HUDEP-2 (cell line): ENCODE results near the gene ZFR2.
A peak's percentile ranks its signal among the peaks of the same experiment; 100 is the strongest.
"Not testable (repeated sequence)": the region's sequence is repeated elsewhere in the genome, so short reads cannot be mapped to it uniquely, and the experiment has no call there.

Experiments
- DNase-seq, 76 experiments: peaks; one replicate each; lab custom pipeline; 2025; ENCODE audit not compliant: unreplicated experiment in 76 of 76; lab: John Stamatoyannopoulos, UW

Gene ZFR2

GRCh38 chr19:3760871-3761361, 107.9 kb downstream of the ZFR2 start:
- peak in 3 of 76 experiments; percentile 18 to 59 (median 45) for DNase-seq

DNA sequence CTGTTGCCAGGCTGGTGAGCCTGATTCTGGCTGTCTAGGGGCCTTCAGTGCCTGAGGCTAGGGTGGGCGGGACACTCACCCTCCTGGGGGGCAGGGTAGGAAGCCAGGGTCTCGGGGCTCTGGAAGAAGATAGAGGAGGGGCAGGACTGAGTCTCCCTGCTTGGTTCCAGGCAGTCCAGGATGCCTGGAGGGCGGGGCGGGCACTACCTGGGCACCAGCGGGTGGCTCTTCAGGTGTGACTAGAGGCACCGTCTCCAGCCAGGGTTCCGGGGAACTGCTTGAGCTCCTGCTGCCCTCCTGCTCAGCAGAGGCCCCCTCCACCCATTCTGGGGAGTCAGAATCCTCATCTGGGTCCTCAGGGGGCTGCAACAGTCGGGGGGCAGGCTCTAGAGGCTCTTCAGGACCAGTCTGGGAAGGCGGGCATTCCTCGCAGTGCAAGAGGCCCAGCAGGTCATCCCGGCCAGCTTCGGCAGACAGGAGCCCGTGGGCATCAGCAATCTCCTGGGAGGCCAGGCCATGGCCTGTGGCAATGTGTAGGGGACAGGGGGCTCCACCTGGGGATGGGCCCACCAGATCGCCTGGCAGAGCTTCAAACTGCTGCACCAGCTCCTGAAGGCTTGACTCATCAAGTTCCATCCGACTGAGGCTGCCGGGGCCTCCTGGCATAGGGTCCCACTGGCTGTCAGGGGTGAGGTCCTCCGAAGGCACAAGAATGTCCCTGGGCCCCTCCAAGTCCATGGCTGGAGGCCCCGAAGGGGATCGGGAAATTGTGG, 109.2 kb downstream of the ZFR2 start:
- no peak for DNase-seq

DNA sequence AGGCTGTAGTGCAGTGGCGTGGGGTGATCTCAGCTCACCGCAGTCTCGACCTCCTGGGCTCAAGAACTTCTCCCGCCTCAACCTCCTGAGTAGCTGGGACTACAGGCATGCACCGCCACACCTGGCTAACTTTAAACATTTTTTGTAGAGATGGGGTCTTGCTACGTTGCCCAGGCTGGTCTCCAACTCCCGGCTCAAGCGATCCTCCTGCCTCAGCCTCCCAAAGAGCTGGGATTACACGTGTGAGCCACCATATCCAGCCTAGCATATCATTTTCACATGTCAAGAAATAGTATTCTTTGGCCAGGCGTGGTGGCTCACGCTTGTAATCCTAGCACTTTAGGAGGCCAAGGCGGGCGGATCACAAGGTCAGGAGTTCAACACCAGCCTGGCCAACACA, 110.5 kb downstream of the ZFR2 start:
- DNase-seq = not testable (repeated sequence)

GRCh38 chr19:3757705-3758104, 111.1 kb downstream of the ZFR2 start:
- not testable (repeated sequence) for DNase-seq
